ENCODE measurements around the gene NLGN1.

The NLGN1 gene

DNA sequence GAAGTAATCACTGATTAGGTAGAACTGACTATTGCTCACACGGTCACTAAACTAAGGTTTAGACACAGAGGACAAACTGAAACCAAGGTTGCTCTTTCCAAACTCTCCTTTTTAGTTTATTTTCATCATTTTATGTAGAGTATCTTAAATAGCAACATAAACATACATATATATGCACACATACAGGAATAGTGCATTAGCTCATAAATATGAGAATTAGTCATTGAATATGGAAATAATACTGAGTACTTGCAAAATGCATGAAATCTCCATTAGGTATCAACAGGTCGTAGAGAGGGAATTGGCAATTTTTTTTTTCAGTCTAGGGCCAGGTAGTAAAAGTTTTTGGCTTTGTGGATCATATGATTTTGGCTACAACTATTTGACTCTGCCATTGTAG lies 557.1 kb downstream of the NLGN1 start:
- Histone ChIP-seq H3K9ac (ENCODE audit: low read depth, low read length) (no peak overlapping the region), H3K36me3 (ENCODE audit: insufficient read depth, low read length) (no peaks in the 10 kb centered on the region), H3K9me3 (ENCODE audit: control insufficient read depth, insufficient read depth, low read length) (peaks cover 8% of the 10 kb centered on the region; the same call in 1 of the 2 replicates), H3K4me1 (ENCODE audit: insufficient read depth, low read length) (no peaks in the 10 kb centered on the region)

DNA sequence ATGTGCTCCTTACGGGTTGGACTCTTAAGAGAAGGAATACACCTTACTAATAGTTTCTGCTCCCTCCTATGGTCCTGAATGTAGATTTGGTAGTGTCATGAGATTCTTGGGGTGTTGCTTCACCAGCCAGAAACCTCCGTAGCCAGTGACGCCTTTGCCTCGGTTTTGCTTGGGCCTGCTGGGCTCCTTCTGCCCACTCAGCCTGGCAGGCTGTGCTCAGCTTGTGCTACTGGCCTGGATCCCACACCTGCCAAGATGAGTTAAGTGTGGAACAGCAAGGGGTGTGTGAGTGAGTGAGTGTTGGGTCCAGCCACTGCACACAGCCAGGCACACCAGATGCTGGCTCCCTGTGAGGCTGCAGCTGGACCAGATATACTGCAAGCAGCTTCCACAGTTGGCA lies 560.1 kb downstream of the NLGN1 start:
- peaks cover 8% of the 10 kb centered on the region; the same call in 1 of the 2 replicates for H3K9me3 ChIP-seq (ENCODE audit: control insufficient read depth, insufficient read depth, low read length)
- no peak overlapping the region for H3K9ac ChIP-seq (ENCODE audit: low read depth, low read length)
- no peaks in the 10 kb centered on the region for H3K36me3 ChIP-seq (ENCODE audit: insufficient read depth, low read length)
- no peaks in the 10 kb centered on the region; the same call in 1 of the 2 replicates for H3K4me1 ChIP-seq (ENCODE audit: insufficient read depth, low read length)

DNA sequence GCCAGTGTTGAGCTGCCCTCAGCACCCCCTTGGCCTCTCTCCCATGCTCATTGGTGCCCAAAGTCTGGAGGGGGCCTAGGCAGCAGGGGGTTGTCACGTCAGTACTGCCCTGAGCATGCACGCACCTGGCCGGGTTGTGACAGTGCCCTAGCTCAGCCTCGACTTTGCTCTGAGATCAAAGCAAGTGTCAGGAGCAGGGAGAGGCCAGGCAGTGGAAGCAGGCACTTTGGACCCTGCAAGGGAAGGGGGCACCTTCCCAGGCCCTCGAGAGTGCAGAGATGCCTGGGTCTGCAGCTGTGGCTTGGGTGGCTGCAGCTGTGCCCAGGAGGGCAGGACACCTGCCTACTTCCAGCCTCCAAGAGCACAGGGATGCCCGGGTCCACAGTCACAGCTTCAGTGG lies 561.3 kb downstream of the NLGN1 start:
- H3K4me1 ChIP-seq (ENCODE audit: insufficient read depth, low read length): peaks cover 5% of the 10 kb centered on the region; the same call in 1 of the 2 replicates
- H3K9me3 ChIP-seq (ENCODE audit: control insufficient read depth, insufficient read depth, low read length): peaks cover 8% of the 10 kb centered on the region; the same call in 1 of the 2 replicates
- H3K9ac ChIP-seq (ENCODE audit: low read depth, low read length): no peak overlapping the region
- no peaks in the 10 kb centered on the region for H3K36me3 ChIP-seq (ENCODE audit: insufficient read depth, low read length)

DNA sequence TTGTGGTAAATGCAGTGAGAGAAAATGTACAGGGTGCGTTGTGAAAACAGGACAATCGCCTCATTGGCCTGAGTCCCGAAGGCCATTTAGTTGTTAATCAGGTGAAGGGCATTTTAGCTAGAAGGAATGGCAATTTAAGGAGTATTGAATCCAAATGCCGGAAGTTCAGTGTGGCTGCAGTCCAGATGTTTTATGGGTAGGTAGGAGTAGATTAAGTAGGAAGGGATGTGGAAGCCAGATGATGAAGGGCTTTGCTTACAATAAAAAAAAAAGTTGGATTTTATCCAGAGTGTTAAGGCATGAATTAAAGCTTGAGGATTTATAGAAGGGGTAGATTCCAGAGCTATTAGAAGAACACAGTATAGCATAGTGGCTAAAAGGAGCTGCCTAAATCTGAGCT lies 572.7 kb downstream of the NLGN1 start:
- no peaks in the 10 kb centered on the region for H3K4me1 ChIP-seq (ENCODE audit: insufficient read depth, low read length)
- no peaks in the 10 kb centered on the region for H3K36me3 ChIP-seq (ENCODE audit: insufficient read depth, low read length)
- no peak overlapping the region for H3K9ac ChIP-seq (ENCODE audit: low read depth, low read length)
- no peaks in the 10 kb centered on the region for H3K9me3 ChIP-seq (ENCODE audit: control insufficient read depth, insufficient read depth, low read length)

DNA sequence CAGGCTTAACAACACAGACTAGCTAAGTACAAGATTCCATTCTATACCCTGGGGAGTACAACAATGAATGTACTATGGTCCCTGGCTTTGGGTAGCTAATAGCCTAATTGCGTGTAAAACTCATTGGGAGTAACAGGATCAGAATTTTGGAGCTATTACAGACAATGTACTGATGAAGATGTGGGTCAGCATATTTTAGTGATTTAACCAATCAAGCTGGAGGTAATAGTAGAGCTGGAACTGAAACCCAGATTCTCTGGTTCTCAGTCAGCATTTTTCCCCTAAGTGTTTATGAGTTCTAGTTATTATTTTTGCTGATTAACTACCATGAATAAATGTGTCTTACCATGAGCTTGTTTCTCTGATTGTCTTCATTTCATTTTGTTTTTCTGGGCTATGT lies 578.7 kb downstream of the NLGN1 start:
- Histone ChIP-seq H3K36me3 (ENCODE audit: insufficient read depth, low read length) (no peaks in the 10 kb centered on the region), H3K9me3 (ENCODE audit: control insufficient read depth, insufficient read depth, low read length) (no peaks in the 10 kb centered on the region), H3K4me1 (ENCODE audit: insufficient read depth, low read length) (no peaks in the 10 kb centered on the region), H3K9ac (ENCODE audit: low read depth, low read length) (no peak overlapping the region)

DNA sequence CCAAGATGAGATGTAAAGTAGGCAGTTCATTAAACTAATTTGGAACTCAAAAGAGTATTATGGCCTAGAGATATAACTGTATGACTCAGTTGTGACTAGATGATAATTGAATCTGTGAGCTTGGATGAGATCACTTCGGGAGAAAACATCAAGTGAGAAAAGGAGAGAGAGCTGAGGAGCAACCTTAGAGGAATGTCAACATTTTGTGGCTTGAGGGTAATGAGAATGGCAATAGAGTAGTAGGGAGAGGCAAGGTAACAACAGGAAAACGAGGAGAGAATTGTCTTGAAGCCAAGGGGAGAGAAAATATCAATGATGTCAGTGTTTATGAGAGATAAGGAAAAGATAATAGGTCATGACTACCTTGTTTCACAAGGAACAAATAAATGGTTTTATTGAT lies 580.2 kb downstream of the NLGN1 start:
- H3K9ac ChIP-seq (ENCODE audit: low read depth, low read length): no peak overlapping the region
- no peaks in the 10 kb centered on the region for H3K4me1 ChIP-seq (ENCODE audit: insufficient read depth, low read length)
- H3K9me3 ChIP-seq (ENCODE audit: control insufficient read depth, insufficient read depth, low read length): no peaks in the 10 kb centered on the region
- H3K36me3 ChIP-seq (ENCODE audit: insufficient read depth, low read length): no peaks in the 10 kb centered on the region

DNA sequence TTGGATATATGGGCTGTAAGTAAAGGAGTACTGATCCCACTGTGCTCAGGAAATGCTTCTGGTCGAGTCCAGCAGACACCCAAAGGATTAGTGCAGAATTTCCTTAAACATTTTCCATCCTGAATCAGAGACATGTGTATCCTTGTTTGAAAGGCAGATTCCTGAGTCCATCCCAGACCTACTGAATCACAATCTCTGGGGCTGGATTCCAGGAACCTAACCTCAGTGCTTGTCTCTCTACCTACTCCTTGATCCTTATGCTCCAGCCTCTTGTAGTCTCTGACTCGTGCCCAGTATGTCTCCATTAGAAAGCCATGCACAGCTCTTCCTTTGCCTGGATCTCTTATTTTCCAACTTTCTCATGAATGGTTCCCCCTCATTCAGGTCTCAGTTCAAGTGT lies 585.8 kb downstream of the NLGN1 start:
- no peaks in the 10 kb centered on the region for H3K36me3 ChIP-seq (ENCODE audit: insufficient read depth, low read length)
- no peaks in the 10 kb centered on the region for H3K9me3 ChIP-seq (ENCODE audit: control insufficient read depth, insufficient read depth, low read length)
- H3K4me1 ChIP-seq (ENCODE audit: insufficient read depth, low read length): no peaks in the 10 kb centered on the region
- no peak overlapping the region for H3K9ac ChIP-seq (ENCODE audit: low read depth, low read length)

DNA sequence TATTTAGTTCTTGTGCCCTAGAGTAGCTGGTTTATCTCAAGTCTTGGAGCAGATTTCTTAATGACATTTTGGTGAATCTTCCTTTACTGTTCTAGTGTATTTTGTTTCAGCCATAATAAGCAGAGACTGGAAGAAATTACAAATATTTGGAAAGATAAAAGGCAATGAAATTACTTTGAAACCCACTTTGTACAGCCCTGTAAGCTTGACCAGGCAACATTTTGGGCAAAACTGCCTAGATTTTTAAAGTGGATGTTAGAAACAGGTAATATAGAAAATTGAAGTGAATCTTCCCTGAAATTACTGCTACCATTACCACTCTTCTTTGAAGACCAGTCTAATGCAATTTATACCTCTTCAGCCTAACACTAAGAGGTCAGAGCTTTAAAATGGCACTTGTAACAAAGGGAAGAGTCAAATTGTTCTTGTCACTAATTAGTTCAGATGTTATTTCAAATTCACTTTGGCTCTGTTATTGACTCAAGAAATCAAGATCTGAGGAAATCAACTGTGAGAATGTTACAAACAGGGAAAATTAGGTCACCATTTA lies 589.4 kb downstream of the NLGN1 start:
- H3K36me3 ChIP-seq (ENCODE audit: insufficient read depth, low read length): no peaks in the 10 kb centered on the region
- no peaks in the 10 kb centered on the region for H3K9me3 ChIP-seq (ENCODE audit: control insufficient read depth, insufficient read depth, low read length)
- no peaks in the 10 kb centered on the region for H3K4me1 ChIP-seq (ENCODE audit: insufficient read depth, low read length)
- no peak overlapping the region for H3K9ac ChIP-seq (ENCODE audit: low read depth, low read length)

DNA sequence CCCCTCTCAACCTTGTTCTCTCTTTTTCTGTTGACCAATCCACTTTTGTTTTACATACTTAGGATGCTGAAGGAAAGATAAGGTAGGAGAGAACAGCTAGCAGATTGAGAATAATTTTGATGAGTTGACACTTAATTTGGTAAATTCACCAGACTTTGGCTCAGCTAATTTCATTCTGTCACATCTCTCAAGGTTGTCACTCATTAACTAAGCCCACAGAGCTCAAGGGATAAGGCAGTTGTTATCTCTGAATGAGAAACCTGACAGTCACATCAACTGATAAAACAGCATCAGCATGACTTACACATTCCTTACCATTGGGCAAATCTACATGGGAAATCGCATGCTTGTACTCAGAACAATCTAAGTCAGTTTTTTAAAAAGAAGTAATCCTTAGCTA lies 591.4 kb downstream of the NLGN1 start:
- Histone ChIP-seq H3K9me3 (ENCODE audit: control insufficient read depth, insufficient read depth, low read length) (no peaks in the 10 kb centered on the region), H3K36me3 (ENCODE audit: insufficient read depth, low read length) (no peaks in the 10 kb centered on the region), H3K4me1 (ENCODE audit: insufficient read depth, low read length) (no peaks in the 10 kb centered on the region), H3K9ac (ENCODE audit: low read depth, low read length) (no peak overlapping the region)

DNA sequence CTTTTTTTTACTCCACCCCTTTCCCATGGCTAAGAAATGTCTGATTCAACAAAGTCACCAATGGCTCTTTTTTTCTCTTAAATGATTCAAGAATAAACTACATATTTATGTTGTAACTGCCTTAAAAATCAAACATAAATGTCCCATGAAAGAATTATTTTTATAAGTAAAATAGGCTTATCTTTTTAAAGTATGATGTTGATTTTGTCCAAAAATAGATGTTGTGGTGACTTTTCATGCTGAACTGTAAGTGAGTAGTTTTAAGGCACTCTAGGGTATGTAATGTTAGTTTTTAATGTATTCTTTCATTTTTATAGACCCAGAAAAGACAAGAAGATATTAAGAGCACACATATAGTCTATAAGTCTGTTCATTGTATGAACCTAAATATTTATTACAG lies 594.9 kb downstream of the NLGN1 start:
- H3K36me3 ChIP-seq (ENCODE audit: insufficient read depth, low read length): no peaks in the 10 kb centered on the region
- no peak overlapping the region for H3K9ac ChIP-seq (ENCODE audit: low read depth, low read length)
- no peaks in the 10 kb centered on the region for H3K9me3 ChIP-seq (ENCODE audit: control insufficient read depth, insufficient read depth, low read length)
- H3K4me1 ChIP-seq (ENCODE audit: insufficient read depth, low read length): no peaks in the 10 kb centered on the region

DNA sequence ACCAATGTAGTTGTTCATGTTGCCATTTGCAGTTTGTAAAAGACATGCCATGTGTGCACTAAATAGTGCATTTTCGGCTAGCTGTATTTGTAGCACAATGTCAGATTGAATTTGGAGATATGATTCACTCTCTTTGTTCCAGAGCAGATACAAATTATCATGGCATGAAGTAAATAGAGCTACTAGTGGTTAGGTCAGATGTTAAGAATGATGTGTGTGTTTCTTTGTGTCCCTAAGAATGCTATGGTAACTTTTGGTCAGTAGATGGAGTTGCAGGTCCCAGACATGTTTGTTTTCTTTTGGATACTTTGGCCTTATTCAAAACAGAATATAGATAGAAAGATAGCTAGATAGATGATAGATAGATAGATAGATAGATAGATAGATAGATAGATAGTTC lies 595.8 kb downstream of the NLGN1 start:
- no peak overlapping the region for H3K9ac ChIP-seq (ENCODE audit: low read depth, low read length)
- no peaks in the 10 kb centered on the region for H3K36me3 ChIP-seq (ENCODE audit: insufficient read depth, low read length)
- no peaks in the 10 kb centered on the region for H3K9me3 ChIP-seq (ENCODE audit: control insufficient read depth, insufficient read depth, low read length)
- H3K4me1 ChIP-seq (ENCODE audit: insufficient read depth, low read length): no peaks in the 10 kb centered on the region

DNA sequence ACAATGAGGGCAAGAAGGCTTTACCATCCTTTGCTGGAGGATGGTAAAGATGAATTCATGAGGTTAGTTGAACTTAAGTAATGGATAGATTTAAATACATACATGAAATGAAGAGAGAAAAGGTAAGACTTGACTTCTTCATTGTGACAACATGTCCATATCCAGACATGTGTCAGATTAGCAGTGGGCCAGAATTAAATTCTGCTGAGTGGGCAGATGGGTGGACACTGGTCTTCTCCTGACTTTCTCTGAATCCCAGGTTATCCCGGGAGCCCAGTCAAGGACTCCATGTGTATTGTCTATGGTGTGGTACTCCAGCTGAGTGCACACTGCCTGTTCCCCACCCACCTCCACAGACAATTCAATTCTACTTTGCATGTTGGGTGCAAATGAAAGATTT lies 603.1 kb downstream of the NLGN1 start:
- Histone ChIP-seq H3K9ac (ENCODE audit: low read depth, low read length) (no peak overlapping the region), H3K9me3 (ENCODE audit: control insufficient read depth, insufficient read depth, low read length) (no peaks in the 10 kb centered on the region), H3K4me1 (ENCODE audit: insufficient read depth, low read length) (no peaks in the 10 kb centered on the region), H3K36me3 (ENCODE audit: insufficient read depth, low read length) (no peaks in the 10 kb centered on the region)

DNA sequence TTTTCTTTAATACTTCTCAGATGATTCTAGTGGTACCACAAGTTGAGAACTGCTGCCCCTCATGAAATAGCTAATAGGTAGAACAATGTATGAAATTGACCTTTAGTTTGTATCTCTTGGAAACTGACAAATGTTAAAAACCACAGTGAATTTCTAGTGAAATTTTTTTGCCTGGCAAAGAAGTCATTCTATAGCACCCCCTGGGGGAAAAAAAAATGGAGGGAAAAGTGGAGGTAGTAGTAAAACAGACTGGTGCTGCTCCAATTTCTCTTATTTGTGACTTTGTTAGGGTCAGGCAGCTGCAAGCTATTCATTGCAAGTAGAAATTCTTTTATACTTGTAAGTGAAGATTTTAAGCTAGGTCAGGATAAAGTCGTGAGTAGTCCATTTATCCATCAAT lies 605.0 kb downstream of the NLGN1 start:
- no peaks in the 10 kb centered on the region for H3K9me3 ChIP-seq (ENCODE audit: control insufficient read depth, insufficient read depth, low read length)
- H3K4me1 ChIP-seq (ENCODE audit: insufficient read depth, low read length): no peaks in the 10 kb centered on the region
- no peaks in the 10 kb centered on the region for H3K36me3 ChIP-seq (ENCODE audit: insufficient read depth, low read length)
- no peak overlapping the region for H3K9ac ChIP-seq (ENCODE audit: low read depth, low read length)

DNA sequence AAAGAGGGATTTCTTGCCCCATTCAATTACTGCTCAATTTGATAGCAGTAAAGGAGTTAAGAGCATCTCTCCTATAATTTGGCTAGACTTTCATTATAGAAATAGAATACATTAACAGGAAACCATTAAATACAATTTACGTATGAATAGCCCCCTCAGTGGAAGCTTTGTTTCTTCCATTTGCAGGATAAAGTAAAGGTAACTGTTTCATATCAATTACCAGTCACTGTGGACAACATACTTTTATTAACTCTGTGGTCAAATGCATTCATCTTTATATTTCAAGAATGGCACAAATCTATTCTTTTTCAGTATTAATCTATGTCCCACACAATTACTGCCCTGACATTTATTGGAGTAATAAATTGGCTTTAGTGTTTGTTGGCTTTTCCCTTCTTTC lies 613.4 kb downstream of the NLGN1 start:
- peaks cover 5% of the 10 kb centered on the region; the same call in 1 of the 2 replicates for H3K4me1 ChIP-seq (ENCODE audit: insufficient read depth, low read length)
- no peaks in the 10 kb centered on the region for H3K36me3 ChIP-seq (ENCODE audit: insufficient read depth, low read length)
- no peaks in the 10 kb centered on the region for H3K9me3 ChIP-seq (ENCODE audit: control insufficient read depth, insufficient read depth, low read length)
- no peak overlapping the region for H3K9ac ChIP-seq (ENCODE audit: low read depth, low read length)

DNA sequence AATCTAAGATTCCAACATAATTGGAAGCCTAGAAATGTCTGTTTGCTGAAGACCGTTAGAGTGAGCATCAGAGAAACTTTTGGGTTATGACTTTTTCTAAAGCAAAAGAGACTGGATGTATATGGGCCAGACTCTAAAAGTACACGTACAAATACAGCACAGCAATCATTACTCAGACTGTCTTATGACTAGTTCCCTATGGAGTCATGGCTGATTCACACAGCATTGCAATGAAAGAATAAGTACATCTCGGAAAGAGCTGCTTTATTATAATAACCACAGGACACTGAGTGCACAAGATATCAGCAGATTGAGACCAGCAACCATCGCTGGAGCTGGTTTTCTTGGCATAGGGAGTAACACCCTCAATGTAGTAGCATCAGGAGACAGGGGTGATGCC lies 618.6 kb downstream of the NLGN1 start:
- Histone ChIP-seq H3K9me3 (ENCODE audit: control insufficient read depth, insufficient read depth, low read length) (peaks cover 5% of the 10 kb centered on the region; the same call in 1 of the 2 replicates), H3K9ac (ENCODE audit: low read depth, low read length) (no peak overlapping the region), H3K4me1 (ENCODE audit: insufficient read depth, low read length) (peaks cover 3% of the 10 kb centered on the region; the same call in 1 of the 2 replicates)

DNA sequence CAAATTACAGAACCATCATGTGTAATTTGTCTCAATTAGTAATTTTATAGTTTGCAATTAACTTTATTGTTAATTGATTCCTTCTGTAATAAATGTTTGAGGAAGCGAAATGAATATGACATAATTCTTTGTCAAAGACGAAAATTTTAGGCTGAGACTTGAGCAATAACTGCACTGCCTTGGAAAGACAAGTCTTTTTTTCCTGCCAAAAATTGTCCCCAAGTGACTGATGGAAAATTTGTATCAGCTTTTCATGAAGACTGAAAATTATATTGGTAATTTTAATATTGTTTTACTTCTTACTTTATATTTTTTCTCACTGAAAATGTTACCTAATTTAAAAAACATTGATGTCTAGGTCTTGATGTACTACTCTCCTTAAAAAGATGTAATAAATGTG lies 622.6 kb downstream of the NLGN1 start:
- H3K9me3 ChIP-seq (ENCODE audit: control insufficient read depth, insufficient read depth, low read length): peaks cover 5% of the 10 kb centered on the region; the same call in 1 of the 2 replicates
- H3K36me3 ChIP-seq (ENCODE audit: insufficient read depth, low read length): no peaks in the 10 kb centered on the region
- no peak overlapping the region for H3K9ac ChIP-seq (ENCODE audit: low read depth, low read length)
- no peaks in the 10 kb centered on the region for H3K4me1 ChIP-seq (ENCODE audit: insufficient read depth, low read length)

More for the DNA sequence above, 618.6 kb downstream of the NLGN1 start:
- no peaks in the 10 kb centered on the region for H3K36me3 ChIP-seq (ENCODE audit: insufficient read depth, low read length)
